Stimulated activated CD8-positive, alpha-beta memory T cell treated with anti-CD3 and anti-CD28 coated beads, Interleukin-12 subunit alpha, Interleukin-12 subunit beta, amount 100 ng/mL, for 4 hours (primary cell): ENCODE results near the gene XYLT1.

ENCODE experiments used
- DNase-seq: peaks from one replicate; pipeline ENCODE4 v3.0.0-alpha.2; 2020; ENCODE audit warnings: low read depth

The XYLT1 gene

GRCh38 chr16:17403156-17403809 is 67.5 kb downstream of the XYLT1 start:
- no peak for DNase-seq

- no peak for DNase-seq
Observed at GRCh38 chr16:17397499-17397891, 73.3 kb downstream of the XYLT1 start.

DNA sequence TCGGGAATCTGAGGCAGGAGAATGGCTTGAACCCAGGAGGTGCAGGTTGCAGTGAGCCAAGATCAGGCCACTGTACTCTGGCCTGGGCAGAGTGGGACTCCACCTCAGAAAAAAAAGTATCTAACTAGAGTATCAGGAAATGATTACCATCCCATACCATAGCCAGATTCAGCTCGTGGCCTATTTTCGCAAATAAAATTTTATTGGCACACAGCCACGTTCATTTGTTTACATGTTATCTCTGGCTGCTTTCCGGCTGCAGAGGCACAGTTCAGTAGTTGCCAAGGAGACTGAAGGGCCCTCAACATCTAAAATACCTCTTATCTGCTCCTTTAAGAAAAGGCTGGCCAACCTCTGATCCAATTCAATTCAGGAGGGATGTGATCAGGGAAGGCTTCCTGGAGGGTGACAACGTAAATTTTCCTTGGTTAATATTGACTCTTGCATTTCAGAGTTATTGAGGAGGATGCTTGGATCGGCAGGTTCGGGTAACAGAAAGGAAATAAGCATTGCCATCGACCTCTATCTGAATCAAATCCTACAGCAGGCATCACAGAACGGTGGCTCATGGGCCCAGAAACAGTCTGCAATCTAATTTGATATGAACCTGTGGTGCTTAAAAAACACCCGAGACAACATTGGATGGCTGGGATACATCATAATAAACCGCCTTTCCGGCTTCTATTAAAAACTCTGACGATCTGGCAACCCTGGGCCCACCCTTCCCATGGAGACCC is 73.8 kb downstream of the XYLT1 start:
- DNase-seq, result no peak

DNA sequence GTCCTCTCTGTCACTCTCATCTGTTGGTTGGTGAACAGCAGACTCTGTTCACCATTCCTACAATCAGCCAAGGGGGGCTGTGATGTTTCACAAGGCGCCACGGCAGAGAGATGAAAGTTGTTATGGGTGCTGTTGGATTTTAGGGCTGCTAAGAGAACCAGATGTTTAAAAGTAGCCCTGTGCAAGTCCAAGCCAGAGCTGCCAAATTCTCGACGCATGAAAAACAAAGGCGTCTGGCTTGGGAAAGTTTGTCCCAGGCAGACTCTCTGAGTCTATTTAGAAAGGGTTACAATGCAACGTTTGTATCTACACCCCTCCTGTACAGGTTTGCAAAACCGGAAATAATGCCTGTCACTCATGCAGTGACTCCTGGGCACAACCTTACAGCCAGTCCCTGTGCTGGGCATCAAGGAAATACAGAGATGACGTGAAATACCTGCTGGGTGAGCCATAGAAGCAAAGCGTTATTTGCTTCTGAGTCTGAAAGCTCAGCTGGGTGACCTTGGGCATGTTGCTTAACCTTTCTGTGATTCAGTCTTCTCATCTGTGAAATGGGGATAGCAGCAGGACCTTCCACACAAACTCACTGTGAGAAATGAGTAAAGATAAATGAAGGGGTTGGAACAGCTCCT is 74.8 kb downstream of the XYLT1 start:
- no peak for DNase-seq

GRCh38 chr16:17392857-17393692 is 77.7 kb downstream of the XYLT1 start:
- DNase-seq, result no peak

- no peak for DNase-seq
Observed at GRCh38 chr16:17392127-17392856, 78.5 kb downstream of the XYLT1 start.

GRCh38 chr16:17391715-17392114 is 79.0 kb downstream of the XYLT1 start:
- no peak for DNase-seq

- no peak for DNase-seq
Observed at GRCh38 chr16:17389384-17389783, 81.4 kb downstream of the XYLT1 start.

- DNase-seq, result no peak
Observed at GRCh38 chr16:17387256-17387655, 83.5 kb downstream of the XYLT1 start.

GRCh38 chr16:17386229-17386628 is 84.5 kb downstream of the XYLT1 start:
- no peak for DNase-seq

GRCh38 chr16:17384471-17384870 is 86.3 kb downstream of the XYLT1 start:
- DNase-seq, result no peak

GRCh38 chr16:17382949-17383863 is 87.6 kb downstream of the XYLT1 start:
- DNase-seq, result no peak

DNA sequence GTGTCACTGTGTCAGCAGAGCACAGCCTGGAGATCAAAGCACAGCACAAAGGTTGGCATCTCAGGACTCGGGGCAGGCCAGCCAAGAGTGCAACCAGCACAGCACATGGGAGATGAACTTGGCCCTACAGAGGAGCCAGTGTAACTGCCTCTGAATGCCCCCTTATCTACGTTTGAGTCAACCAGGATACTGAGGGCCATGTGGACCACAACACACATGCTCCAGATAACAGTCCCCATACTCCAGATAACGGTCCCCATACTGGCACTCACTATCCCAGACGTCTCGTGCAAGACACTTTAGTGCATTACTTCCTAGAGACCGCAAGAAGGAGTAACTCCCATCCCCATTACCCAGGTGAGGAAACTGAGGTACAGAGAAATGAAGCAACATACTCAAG is 88.2 kb downstream of the XYLT1 start:
- no peak for DNase-seq

GRCh38 chr16:17381784-17382183 is 89.0 kb downstream of the XYLT1 start:
- DNase-seq, result no peak

DNA sequence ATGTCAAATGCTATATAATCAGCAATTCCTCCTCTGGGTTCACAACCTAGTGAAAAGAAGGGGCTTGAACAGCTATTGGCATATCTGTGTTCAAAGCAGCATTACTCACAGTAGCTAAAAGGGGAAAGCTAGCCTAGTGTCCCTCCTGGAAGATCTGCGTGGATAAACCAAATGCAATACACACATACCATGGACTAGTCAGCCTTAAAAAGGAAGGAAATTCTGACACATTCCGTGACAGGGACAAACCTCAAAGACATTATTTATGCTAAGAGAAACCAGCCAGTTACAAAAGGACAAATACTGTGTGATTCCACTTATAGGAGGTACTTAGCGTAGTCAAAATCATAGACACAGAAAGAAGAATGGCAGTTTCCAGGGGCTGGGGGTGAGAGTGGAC is 90.1 kb downstream of the XYLT1 start:
- DNase-seq, result no peak

DNA sequence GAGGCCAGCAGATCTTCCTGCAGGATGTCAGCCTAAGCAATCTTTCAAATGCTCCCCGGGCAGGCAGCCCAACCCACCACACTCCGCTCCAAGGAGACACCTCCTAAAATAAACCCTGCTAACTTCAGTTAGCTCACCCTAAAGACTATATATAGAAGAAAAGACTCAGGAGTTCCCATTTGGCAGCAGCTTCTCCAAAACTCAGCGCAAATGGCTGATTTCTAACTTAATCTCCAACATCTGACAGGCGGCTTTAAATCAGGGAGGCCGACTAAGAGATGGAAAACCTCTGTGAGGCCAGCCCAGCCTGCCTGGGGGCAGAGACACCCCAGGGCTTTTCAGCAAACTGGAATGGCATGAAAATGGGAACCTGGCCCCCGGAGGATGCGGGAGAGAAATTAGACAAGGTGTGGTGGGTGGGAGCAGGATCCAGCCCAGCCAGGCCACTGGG is 91.6 kb downstream of the XYLT1 start:
- DNase-seq, result no peak

GRCh38 chr16:17377360-17378324 is 93.1 kb downstream of the XYLT1 start:
- DNase-seq, result no peak

DNA sequence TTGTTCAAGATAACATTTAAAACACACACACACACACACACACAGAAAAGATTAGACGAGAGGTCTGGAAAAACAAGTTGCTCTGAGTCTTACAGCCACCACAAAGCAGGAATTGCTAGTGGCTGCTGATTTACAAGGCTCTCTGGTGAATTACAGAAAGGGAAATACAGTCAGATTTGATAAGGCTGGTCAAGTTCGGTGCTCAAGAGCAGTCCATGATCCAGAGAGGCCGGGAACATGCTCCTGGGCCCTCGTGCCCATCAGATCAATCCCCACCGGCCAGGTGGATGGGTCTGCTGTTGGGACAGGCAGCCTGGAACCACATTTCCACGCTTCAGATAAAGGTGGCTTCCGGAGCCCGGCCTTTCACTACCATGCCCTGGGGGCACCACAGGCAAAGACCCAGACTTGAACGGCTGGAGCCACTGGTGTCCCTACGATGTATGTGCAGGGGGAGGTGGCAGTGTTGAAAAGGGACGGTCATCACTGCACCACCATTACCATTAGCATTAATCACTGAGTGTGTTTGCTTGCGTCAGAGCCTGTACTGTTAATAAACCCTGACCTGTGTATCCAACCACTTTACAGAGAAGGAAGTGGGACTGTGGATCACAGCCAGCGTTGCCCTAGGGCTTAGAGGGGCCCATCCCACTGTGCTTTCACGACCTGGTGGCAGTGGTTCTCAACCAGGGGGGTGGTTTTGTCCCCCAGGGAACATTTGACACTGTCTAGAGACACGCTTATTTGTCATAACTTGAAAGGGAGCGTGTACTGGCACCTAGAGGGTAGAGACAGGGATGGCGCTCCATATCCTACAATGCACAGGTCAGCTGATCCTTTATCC is 95.1 kb downstream of the XYLT1 start:
- DNase-seq, result no peak
